Brain microvascular endothelial cell (primary cell): ENCODE measurements around the gene HECTD4.

ENCODE experiments used
- DNase-seq: peaks from one replicate; pipeline ENCODE4 v3.0.0-alpha.2; 2020
- H3K27ac ChIP-seq: fragments of 250-450 bp; sonication (Bioruptor Pico); 2 replicates; pipeline ENCODE4 v1.5.1; 2020; ENCODE audit warnings: mild to moderate bottlenecking, moderate library complexity
- H3K27me3 ChIP-seq: fragments of 250-450 bp; sonication (Bioruptor Pico); replicated peaks from 2 replicates; pipeline ENCODE4 v1.5.1; 2020; ENCODE audit warnings: mild to moderate bottlenecking
- H3K36me3 ChIP-seq: fragments of 250-450 bp; sonication (Bioruptor Pico); replicated peaks from 2 replicates; pipeline ENCODE4 v1.5.1; 2020; ENCODE audit warnings: mild to moderate bottlenecking
- H3K4me3 ChIP-seq: 2 replicates; pipeline ENCODE4 v1.5.1; 2011; ENCODE audit warnings: low read depth, mild to moderate bottlenecking, control low read depth, low read length, moderate library complexity
- in situ Hi-C: cut with HindIII; loops from 2 replicates; pipeline ENCODE4 v1.10.0; 2017; ENCODE audit warnings: low sequenced_read_pairs, low pct_ligation_motif_present
- TF ChIP-seq, protein P1 (sequence below): IDR thresholded peaks from 2 replicates; pipeline ENCODE4 v1.5.1; 2011; ENCODE audit warnings: low read depth, mild to moderate bottlenecking, moderate library complexity, low read length, control low read depth, inconsistent platforms; ENCODE audit errors: missing control alignments

HECTD4 gene

DNA sequence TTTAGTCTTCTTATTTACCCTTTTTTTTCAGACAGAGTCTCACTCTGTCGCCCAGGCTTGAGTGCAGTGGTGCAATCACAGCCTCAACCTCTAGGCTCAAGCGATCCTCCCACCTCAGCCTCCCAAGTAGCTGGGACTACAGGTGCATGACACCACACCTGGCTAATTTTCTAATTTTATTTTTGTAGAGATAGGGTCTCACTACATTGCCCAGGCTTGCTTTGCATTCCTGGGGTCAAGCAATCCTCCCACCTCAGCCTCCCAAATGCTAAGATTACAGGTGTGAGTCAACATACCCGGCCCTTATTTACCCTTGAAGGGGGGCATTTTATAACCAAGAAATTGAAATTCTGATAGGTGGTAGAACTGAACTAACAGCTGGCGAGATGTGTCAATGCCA lies 21.0 kb downstream of the HECTD4 start:
- in situ Hi-C loops, result no loop called here

DNA sequence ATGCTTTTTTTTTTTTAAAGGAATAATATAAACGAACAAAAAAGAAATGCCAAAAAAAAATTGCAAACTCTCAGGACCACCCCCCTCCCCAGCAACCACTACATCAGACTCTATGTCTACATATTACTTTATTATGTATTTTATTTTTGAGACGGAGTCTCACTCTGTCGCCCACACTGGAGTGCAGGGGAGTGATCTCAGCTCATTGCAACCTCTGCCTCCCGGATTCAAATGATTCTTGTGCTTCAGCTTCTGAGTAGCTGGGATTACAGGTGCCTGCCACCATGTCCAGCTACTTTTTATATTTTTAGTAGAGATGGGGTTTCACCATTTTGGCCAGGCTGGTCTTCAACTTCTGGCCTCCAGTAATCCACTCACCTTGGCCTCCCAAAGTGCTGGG lies 22.9 kb downstream of the HECTD4 start:
- TF ChIP-seq, protein P1, sequence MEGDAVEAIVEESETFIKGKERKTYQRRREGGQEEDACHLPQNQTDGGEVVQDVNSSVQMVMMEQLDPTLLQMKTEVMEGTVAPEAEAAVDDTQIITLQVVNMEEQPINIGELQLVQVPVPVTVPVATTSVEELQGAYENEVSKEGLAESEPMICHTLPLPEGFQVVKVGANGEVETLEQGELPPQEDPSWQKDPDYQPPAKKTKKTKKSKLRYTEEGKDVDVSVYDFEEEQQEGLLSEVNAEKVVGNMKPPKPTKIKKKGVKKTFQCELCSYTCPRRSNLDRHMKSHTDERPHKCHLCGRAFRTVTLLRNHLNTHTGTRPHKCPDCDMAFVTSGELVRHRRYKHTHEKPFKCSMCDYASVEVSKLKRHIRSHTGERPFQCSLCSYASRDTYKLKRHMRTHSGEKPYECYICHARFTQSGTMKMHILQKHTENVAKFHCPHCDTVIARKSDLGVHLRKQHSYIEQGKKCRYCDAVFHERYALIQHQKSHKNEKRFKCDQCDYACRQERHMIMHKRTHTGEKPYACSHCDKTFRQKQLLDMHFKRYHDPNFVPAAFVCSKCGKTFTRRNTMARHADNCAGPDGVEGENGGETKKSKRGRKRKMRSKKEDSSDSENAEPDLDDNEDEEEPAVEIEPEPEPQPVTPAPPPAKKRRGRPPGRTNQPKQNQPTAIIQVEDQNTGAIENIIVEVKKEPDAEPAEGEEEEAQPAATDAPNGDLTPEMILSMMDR, result no peak
- DNase-seq, result no peak
- Histone ChIP-seq H3K27ac (no peak overlapping the region), H3K36me3 (no peaks in the 10 kb centered on the region), H3K27me3 (no peaks in the 10 kb centered on the region), H3K4me3 (no peak overlapping the region)
- in situ Hi-C loops, result no loop called here

More for the DNA sequence above, 21.0 kb downstream of the HECTD4 start:
- DNase-seq, result no peak
- Histone ChIP-seq H3K36me3 (no peaks in the 10 kb centered on the region), H3K4me3 (no peak overlapping the region), H3K27me3 (no peaks in the 10 kb centered on the region), H3K27ac (no peak overlapping the region)
- TF ChIP-seq, protein P1, result no peak

DNA sequence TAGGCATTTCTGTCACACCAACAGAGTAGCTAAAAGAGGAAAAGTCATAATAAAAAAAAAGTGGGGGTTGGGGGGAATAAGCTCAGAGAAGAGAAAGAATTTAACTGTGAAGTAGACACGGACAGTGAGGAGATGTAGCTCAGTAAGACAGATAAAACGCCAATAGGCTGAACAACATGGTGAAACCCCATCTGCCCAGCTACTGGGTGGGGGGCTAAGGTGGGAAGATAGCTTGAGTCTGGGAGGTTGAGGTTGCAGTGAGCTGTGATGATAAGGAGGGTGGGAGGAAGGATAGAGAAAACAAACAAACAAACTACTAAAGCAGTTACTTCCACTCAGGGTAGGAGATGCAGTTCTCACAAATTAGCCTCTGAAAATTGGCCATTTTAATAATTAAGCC lies 25.0 kb downstream of the HECTD4 start:
- H3K4me3 ChIP-seq, result no peak overlapping the region
- TF ChIP-seq, protein P1, result no peak
- H3K27me3 ChIP-seq, result no peaks in the 10 kb centered on the region
- no peak overlapping the region for H3K27ac ChIP-seq
- H3K36me3 ChIP-seq, result no peaks in the 10 kb centered on the region
- in situ Hi-C loops, result no loop called here
- no peak for DNase-seq

DNA sequence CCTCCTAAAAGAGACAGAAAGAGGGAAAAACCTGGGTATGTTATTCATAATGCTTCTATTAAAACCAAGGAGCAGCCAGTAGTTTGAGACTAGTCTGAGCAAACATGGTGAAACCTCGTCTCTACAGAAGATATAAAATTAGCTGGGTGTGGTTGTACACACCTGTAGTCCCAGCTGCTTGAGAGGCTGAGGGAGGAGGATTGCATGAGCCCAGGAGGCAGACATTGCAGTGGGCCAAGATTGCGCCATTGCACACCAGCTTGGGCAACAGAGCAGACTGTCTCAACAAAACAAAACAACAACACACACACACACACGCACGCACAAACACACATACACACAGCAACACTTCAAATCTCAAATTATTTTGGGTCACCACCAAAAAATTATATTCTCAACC lies 27.8 kb downstream of the HECTD4 start:
- H3K36me3 ChIP-seq, result no peaks in the 10 kb centered on the region
- TF ChIP-seq, protein P1, result no peak
- H3K27ac ChIP-seq, result no peak overlapping the region
- no peaks in the 10 kb centered on the region for H3K27me3 ChIP-seq
- no peak overlapping the region for H3K4me3 ChIP-seq
- no peak for DNase-seq
- in situ Hi-C loops, result no loop called here

DNA sequence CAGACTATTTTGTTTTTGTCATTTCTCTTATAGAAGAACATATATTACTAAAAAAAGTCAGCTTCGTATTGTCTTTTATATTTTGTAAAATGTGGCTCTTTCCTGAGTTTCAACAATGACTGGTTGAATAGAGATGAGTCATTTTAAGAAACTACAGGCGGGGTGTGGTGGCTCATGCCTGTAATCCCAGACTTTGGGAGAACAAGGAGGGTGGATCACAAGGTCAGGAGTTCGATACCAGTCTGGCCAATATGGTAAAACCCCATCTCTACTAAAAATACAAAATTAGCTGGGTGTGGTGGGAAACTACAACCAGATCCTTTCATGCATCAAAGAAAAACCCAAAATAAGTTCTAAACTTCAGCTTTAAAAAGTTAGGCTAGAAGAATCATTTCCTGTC lies 28.8 kb downstream of the HECTD4 start:
- in situ Hi-C loops, result no loop called here
- peak; percentile 29 for DNase-seq
- TF ChIP-seq, protein P1, result no peak
- no peaks in the 10 kb centered on the region for H3K27me3 ChIP-seq
- H3K27ac ChIP-seq, result no peak overlapping the region
- H3K4me3 ChIP-seq, result no peak overlapping the region
- H3K36me3 ChIP-seq, result no peaks in the 10 kb centered on the region

DNA sequence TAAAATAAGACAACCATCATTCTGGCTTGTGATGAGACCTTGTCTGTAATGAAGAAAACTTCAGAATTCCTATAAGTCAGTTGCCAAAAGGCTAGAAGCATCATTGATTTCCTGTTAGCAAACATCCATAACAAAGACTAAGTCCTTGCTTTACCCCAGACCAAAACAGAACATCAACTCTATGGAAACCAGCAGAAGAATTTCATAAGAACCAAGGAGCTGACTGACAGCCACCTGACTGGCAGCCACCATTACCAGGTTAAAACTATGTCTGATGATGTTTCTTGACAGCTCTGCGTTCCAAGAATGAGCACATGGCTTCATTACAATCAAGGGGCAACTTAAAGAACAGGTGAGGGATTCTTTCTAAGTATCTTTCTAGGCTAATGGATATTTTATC lies 29.3 kb downstream of the HECTD4 start:
- H3K27me3 ChIP-seq, result no peaks in the 10 kb centered on the region
- no peak for DNase-seq
- no peak overlapping the region for H3K27ac ChIP-seq
- TF ChIP-seq, protein P1, result no peak
- no peak overlapping the region for H3K4me3 ChIP-seq
- in situ Hi-C loops, result no loop called here
- H3K36me3 ChIP-seq, result no peaks in the 10 kb centered on the region
